WERI-Rb-1 (cell line): ENCODE data around the gene GALNT9.
A peak's percentile ranks its signal among the peaks of the same experiment; 100 is the strongest.

Experiments used
- DNase-seq: peaks from one replicate; pipeline ENCODE4 v3.0.0-alpha.2; 2020
- H3K27ac ChIP-seq: fragments of 250-450 bp; sonication (Bioruptor Pico); 2 replicates; pipeline ENCODE4 v1.5.1; 2020; ENCODE audit warnings: mild to moderate bottlenecking, moderate library complexity
- H3K27me3 ChIP-seq: fragments of 250-450 bp; sonication (Bioruptor Pico); 2 replicates; pipeline ENCODE4 v1.5.1; 2021; ENCODE audit warnings: mild to moderate bottlenecking, low read depth, moderate library complexity; ENCODE audit not compliant: insufficient read depth, severe bottlenecking
- H3K36me3 ChIP-seq: fragments of 250-450 bp; sonication (Bioruptor Pico); 2 replicates; pipeline ENCODE4 v1.5.1; 2020; ENCODE audit warnings: mild to moderate bottlenecking, moderate library complexity
- H3K4me3 ChIP-seq: 2 replicates; pipeline ENCODE4 v1.5.1; 2011; ENCODE audit warnings: low read depth, mild to moderate bottlenecking, control low read depth, low read length
- H3K9me3 ChIP-seq: fragments of 250-450 bp; sonication (Bioruptor Pico); 2 replicates; pipeline ENCODE4 v1.5.1; 2021; ENCODE audit warnings: mild to moderate bottlenecking, moderate library complexity; ENCODE audit not compliant: severe bottlenecking
- TF ChIP-seq, protein P1 (sequence below): IDR thresholded peaks from 2 replicates; pipeline ENCODE4 v1.5.1; 2011; ENCODE audit warnings: low read depth, mild to moderate bottlenecking, control low read depth, inconsistent platforms, low read length

GALNT9 gene

DNA sequence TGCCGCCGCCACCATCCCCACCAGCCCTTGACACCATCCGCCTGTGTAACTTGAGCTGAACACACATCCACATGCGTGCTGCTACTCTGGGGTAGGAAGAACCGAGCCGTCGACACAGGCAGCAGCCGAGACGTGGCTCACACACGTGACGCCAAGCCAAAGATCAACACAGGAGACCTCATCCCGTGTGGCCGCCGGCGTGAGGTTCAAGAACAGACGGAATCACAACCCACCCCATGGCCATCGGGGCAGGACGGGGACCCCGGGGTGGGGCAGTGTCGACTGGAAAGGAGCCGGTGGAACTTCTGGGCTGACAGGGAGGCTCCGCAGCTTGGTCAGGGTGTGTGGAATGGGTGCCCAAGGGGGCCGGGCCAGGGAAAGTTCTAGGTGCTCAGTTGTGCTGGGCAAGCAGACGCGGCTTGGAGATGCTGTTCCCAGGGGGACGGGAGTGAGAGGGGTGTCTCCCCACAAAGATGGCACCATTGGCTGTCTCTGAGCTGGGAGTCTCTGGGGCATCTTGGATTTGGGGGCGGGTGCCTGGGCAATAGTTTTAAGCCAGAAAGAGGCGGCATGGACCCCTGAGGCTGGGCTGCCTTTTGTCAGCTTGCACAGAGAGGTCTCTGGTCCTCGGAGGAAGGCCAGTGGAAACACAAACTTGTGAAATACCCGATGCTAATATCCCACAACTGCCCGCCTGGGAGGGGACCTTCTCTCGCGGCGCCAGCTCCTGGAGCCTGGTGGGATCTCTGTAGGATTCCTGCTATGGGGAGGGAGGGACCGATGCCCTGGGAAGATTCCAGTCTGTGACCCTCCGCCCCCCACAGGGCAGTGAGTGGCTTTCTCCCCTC, 41.8 kb downstream of the GALNT9 start:
- Histone ChIP-seq H3K9me3 (no peaks in the 10 kb centered on the region), H3K27me3 (no peaks in the 10 kb centered on the region), H3K36me3 (no peaks in the 10 kb centered on the region), H3K27ac (no peak overlapping the region), H3K4me3 (no peak overlapping the region)
- TF ChIP-seq, protein P1, sequence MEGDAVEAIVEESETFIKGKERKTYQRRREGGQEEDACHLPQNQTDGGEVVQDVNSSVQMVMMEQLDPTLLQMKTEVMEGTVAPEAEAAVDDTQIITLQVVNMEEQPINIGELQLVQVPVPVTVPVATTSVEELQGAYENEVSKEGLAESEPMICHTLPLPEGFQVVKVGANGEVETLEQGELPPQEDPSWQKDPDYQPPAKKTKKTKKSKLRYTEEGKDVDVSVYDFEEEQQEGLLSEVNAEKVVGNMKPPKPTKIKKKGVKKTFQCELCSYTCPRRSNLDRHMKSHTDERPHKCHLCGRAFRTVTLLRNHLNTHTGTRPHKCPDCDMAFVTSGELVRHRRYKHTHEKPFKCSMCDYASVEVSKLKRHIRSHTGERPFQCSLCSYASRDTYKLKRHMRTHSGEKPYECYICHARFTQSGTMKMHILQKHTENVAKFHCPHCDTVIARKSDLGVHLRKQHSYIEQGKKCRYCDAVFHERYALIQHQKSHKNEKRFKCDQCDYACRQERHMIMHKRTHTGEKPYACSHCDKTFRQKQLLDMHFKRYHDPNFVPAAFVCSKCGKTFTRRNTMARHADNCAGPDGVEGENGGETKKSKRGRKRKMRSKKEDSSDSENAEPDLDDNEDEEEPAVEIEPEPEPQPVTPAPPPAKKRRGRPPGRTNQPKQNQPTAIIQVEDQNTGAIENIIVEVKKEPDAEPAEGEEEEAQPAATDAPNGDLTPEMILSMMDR: no peak
- DNase-seq: no peak

DNA sequence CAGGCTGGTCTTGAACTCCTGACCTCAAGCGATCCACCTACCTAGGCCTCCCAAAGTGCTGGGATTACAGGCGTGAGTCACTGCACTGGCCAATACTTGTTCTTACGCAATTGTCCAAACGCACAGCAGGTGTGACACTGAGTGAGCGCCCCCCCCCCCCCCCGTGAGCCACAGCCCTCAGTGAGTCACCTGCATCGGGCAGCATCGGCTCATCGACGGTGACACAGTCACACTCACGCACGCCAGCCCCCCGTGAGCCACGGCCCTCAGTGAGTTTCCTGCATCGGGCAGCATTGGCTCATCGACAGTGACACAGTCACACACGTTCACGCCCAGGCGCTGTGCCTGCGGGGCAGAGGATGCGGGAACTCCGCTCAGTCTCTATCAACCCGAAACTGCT, 42.5 kb downstream of the GALNT9 start:
- Histone ChIP-seq H3K27me3 (no peaks in the 10 kb centered on the region), H3K36me3 (no peaks in the 10 kb centered on the region), H3K27ac (no peak overlapping the region), H3K4me3 (no peak overlapping the region), H3K9me3 (no peaks in the 10 kb centered on the region)
- no peak for DNase-seq
- TF ChIP-seq, protein P1: no peak

DNA sequence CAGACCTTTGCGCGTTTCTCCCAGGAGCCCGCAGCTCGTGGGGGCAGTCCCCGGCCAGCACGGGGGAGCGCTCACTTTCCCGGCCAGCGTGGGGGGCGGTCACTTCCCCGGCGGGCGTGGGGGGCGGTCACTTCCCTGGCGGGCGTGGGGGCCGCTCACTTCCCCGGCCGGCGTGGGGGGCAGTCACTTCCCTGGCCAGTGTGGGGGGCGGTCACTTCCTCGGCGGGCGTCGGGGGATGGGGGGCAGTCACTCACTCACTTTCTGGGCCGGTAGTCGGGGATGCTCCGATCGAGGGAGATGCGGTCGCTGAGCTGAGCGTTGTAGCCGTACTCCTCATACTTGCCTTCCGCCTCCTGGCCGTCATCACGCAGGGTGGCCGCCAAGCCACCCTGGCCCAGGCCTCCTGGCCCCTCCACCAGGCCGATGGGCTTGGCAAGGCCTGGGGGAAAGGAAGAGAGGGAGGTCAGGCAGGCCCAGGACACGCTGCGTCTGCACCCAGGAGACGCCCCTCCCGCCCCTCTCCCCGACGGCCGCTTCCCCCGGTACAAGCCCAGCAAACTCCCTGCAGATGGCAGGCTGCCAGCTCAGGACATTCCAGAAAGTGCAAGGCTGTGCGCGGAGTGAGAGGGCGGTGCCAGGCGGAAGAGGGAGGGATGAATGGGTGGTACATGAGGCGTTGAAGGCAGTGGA, 43.3 kb downstream of the GALNT9 start:
- no peaks in the 10 kb centered on the region for H3K36me3 ChIP-seq
- no peaks in the 10 kb centered on the region for H3K27me3 ChIP-seq
- H3K9me3 ChIP-seq: no peaks in the 10 kb centered on the region
- TF ChIP-seq, protein P1: no peak
- H3K4me3 ChIP-seq: no peak overlapping the region
- no peak overlapping the region for H3K27ac ChIP-seq
- DNase-seq: peak; percentile 34

DNA sequence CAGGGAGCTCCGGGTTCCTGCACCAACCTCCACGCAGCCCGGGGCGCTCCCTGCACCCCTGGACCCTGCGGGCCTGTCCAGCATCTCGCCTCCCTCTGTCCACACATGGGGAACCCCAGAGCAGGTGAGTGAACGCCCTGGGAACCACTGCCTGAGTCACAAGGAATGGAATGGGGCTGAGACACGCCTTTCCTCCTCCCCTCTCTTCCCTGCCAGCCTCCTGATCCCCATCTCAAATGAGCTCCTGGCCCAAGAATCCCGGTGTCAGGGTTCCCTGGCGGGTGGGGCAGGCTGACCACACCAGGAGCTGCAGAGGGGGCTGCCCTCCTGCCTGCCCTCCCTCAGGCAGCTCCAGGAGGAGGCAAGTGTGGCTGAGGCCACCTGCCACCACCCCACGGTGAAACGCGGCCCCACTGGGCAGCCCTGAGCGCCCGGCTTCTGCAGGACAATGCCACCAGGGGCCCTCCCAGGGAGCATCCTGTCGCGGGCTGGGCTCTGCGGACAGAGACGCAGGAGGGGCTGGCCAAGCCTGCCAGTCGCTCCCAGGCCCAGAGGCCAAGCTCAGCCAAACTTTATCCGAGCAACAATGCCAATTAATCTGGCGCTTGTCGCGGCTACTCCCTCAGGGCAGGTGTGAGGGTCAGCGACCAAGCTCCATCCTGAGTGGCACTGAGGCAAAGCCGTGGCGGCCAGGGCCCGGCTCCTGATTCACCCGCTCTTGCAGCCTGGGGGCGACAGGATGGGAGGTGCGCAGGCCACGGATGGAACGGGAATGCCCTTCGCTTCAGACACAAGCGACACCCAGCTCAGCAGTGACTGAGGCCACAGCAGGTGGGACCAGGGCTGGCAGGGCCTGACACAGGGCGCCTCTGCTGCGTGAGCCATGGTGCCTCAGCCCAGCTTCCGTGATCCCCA, 44.3 kb downstream of the GALNT9 start:
- no peaks in the 10 kb centered on the region for H3K9me3 ChIP-seq
- no peak overlapping the region for H3K27ac ChIP-seq
- DNase-seq: no peak
- TF ChIP-seq, protein P1: no peak
- H3K4me3 ChIP-seq: no peak overlapping the region
- H3K27me3 ChIP-seq: no peaks in the 10 kb centered on the region
- no peaks in the 10 kb centered on the region for H3K36me3 ChIP-seq

DNA sequence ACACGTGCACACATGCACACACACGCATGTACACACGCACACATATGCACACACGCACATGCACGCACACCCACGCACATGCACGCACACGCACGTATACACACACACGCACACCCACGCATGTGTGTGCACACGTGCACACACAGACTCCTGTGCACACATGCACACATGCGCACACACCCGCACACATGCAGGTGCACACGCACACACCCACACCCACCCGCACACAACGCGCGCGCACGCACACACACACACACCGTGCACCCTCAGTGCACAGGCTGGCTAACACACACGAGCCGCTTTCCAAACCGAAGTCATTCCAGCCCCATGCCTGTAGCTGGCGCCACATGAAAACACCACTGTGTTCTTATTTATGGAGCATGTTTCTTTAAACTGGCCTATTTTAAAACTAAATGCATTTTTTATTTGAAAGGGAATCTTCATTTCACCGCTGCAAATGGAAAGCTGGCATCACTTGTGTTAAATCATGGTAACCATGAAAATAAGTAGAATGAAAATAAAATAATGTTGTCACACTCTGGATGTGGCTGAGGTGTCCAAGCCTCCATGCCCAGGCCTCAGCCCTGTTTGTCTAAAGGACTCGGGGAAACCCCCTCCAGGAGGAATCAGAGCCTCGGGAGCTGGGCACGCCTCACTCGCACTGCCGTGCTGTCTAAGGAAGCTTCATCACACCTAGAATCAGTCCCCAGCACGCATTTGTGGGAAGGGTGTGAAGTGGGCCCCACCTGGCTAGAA, 45.1 kb downstream of the GALNT9 start:
- Histone ChIP-seq H3K4me3 (no peak overlapping the region), H3K9me3 (no peaks in the 10 kb centered on the region), H3K27ac (no peak overlapping the region), H3K36me3 (no peaks in the 10 kb centered on the region), H3K27me3 (no peaks in the 10 kb centered on the region)
- TF ChIP-seq, protein P1: peak; percentile 70
- peak; percentile 44 for DNase-seq
